ENCODE data around the gene MSX2.

GRCh38 chr5:174719793-174720611 lies 4.4 kb upstream of the MSX2 start:
- no peak for TF ChIP-seq CTCF (conservative IDR thresholded peaks at IDR 0.05; ENCODE audit: low read depth, low read length)
- TF ChIP-seq EZH2 (IDR thresholded peaks at IDR 0.05; ENCODE audit: borderline replicate concordance, low read depth, low read length, poor library complexity, severe bottlenecking), result no peak

Data from A673 (cell line).